Fibroblast of skin of left quadriceps (primary cell): ENCODE results near the gene PTBP3.
"Not testable (repeated sequence)": the region's sequence is repeated elsewhere in the genome, so short reads cannot be mapped to it uniquely, and the experiment has no call there.

ENCODE experiments used
- DNase-seq, 2 experiments: peaks; one replicate each; pipeline ENCODE4 v3.0.0-alpha.2; 2013; ENCODE audit warnings: low read depth in 2 of 2

The PTBP3 gene

DNA sequence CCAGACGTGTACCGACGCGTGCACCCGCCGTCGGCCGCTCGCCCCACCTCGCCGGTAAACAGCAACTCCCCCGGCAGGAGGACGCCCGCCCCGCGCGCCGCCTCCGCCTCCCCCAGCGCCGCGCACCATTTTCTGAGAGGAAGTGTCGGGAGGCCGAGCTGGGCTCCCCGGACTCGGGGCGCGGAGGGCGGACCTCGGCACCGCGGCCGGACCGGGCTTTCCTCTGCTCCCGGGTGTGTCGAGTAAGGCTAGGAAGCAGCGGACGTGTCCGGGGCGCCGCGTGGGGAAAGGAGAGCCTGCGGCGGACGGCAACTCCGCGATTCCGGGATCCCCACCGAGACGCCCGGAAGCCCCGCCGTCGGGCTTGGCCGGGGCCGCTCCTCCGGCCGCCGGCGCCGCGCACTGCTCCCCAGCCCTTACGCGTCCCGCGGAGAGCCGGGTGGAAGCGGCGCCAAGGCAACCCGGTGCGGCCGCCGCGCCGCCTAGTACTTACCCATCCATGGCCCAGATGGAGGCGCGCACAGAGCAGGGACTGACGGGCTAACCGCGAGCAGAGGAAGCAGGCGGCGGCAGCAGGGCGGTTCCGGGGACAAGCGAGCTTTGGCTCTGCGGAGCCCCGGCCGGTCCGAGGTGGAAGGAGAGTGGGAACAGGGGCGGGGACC, at the start of gene PTBP3:
TSS of gene PTBP3 (minus strand) at position 643 of the 662 bp plus-strand sequence. CDS start 35,754 bp downstream, outside the sequence.
- peak in 1 of 2 experiments; percentile 31 for DNase-seq

DNA sequence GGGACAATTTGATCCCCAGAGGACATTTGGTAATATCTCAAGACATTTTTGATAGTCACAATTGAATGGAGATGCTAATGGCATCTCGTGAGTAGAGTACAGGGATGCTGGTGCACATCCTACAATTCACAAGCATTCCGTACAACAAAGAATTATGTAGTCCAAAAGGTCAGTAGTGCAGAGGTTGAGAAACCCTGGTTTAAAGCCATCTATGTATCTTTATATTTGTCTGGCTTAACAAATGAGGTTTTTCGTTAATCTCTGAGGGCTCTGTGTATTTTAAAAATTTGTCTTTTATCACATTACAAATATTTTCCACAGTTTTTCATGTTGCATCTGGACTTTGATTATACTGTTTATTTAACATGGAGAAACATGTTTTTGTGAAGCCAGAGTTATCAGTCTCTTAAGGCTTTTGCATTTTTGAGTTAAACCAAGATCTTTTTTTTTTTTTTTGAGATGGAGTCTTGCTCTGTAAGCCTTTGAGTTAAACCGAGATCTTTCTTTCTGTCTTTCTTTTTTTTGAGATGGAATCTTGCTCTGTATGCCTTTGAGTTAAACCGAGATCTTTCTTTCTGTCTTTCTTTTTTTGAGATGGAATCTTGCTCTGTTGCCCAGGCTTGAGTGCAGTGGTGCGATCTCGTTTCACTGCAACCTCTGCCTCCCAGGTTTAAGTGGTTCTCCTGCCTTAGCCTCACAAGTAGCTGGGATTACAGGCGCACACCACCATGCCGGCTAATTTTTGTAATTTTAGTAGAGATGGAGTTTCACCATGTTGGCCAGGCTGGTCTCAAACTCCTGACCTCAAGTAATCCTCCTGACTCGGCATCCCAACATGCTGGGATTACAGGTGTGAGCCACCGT, 49.3 kb upstream of the PTBP3 start:
- DNase-seq, result no peak

- no peak for DNase-seq
Measured at GRCh38 chr9:112382066-112382465, 48.6 kb upstream of the PTBP3 start.

DNA sequence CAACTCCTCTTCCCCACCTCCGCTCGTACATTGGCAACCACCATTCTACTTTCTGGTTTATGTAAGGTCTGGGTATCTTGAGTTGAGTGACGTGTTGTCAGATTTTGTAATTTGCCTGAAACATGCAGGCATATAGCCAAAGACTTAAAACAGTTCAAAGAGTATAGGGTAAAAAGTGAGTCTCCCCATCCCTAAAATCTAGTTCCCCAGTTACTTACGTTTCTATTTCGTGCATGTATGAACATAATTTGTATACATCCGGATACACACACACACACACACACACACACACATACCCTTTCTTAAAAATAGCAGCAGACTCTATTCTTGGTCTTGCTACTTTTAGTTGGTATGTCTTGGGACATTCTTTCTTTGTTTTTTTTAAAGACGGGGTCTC, 47.4 kb upstream of the PTBP3 start:
- DNase-seq, result no peak

GRCh38 chr9:112380102-112380824, 46.8 kb upstream of the PTBP3 start, which contains the start of gene HSDL2:
Gene HSDL2 (plus strand): TSS chr9:112380108. CDS start chr9:112380164, 56 bp downstream.
- DNase-seq, result no peak

DNA sequence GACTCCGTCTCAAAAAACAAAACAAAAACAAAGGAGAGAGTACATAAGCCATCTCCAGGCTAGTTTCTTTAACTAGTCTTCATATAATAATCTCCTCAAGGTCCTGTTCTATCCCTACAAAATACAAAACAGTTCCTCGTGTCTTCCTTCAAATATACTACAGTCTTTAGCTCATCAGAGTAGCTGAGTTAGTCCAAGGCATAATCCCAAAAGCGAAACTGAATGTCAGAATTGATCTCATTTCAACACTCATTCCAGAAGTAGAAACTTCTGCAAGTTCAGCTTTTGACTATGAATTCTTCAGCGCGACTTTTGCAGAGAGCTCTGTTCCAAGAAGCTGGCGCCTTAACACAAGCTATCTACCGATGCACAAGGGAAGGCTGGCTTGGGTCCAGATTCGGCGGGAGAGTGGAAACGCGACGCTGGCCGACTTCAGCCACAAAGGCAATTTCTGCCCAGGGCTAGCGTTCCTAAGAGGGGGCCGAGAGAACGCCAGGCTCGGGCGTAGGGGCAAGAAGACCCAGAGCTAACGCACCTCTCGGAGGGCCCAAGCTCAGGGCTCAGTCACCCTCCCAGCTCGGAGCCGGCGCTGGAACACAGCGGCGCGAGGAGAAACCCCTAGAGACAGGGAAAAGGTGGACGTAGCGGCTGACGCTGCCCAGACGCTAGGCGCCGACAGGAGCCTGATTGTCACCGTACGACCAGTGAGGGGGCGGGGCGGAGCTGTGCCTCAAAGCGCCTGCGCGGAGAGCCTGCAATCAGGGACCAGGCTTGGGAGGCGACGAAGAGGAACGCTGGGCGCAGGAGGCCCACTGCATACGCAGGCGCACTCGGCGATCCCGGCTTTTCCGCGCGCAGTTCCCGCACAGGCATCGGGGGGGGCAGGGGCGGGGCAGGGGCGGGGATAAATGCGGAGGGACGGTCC, 46.0 kb upstream of the PTBP3 start:
- DNase-seq, result peak; percentile 94 to 95

DNA sequence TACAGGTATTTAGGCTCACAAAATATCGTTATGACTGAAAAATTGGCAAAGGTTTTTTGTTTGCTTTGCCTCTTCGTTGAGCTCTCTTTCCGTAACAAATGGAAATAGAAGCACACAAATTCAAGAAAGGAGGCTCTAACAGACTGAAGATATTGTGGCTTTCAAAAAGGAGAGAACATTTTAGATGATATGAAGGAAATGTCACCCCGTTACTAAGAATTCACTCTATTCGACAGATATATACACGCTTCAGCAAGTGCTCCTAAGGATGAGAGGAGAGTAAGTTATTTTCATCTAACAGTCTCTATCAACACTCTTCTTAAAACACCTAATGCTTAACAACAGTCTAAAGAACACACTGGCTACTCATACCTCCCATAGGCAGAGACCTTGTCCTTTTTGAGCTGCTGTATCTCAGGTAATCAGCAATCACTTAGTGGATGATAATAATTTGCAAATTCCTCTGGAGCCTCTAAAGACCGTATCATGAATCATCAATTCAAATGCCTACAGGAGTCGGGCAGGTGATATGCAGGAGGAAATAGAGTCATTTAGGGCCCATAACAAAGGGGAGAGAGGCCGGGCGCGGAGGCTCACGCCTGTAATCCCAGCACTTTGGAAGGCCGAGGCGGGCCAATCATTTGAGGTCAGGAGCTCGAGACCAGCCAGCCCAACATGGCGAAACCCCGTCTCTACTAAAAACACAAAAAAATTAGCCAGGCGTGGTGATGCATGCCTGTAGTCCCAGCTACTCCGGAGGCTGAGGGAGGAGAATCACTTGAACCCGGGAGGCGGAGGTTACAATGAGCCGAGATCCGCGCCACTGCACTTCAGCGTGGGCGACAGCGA, 45.1 kb upstream of the PTBP3 start:
- DNase-seq, result no peak

- no peak for DNase-seq
Measured at GRCh38 chr9:112377684-112378327, 44.4 kb upstream of the PTBP3 start.

GRCh38 chr9:112377087-112377486, 43.7 kb upstream of the PTBP3 start:
- no peak for DNase-seq

GRCh38 chr9:112375361-112375760, 41.9 kb upstream of the PTBP3 start:
- no peak for DNase-seq

GRCh38 chr9:112374232-112374631, 40.8 kb upstream of the PTBP3 start:
- DNase-seq, result not testable (repeated sequence)

DNA sequence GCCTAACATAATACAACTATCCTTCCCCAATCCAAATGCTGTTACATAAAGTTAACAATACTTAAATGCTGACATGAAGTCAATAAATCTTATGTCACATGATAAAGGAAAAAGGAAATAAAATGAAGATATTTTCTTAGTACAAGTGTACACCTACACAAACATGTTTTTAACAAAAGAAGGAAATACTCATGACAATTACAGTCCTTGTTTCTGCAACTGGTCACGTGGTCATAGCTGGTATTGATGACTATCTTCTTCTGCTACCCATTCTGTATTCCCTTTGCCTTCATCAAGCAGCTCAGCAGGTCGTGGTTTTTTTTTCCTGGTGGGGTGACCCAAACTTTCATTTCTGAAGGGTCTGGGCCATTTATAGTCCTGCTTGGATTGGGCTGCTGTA, 40.2 kb upstream of the PTBP3 start:
- not testable (repeated sequence) for DNase-seq

- DNase-seq, result no peak
Measured at GRCh38 chr9:112371060-112371459, 37.6 kb upstream of the PTBP3 start.

- no peak for DNase-seq
Measured at GRCh38 chr9:112369817-112370216, 36.4 kb upstream of the PTBP3 start.

- DNase-seq, result no peak
Measured at GRCh38 chr9:112367465-112367864, 34.0 kb upstream of the PTBP3 start.

DNA sequence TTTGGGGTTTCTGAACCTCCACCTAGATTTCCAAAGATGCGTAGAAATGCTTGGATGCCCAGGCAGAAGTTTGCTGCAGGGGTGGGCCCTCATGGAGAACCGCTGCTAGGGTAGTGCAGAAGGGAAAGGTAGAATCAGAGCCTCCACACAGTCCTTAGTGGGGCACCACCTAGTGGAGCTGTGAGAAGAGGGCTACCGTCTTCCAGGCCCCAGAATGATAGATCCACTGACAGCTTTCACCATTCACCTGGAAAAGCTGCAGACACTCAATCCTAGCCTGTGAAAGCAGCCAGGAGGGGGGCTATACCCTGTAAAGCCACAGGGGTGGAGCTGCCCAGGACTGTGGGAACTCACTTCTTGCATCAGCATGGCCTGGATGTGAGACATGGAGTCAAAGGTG, 33.2 kb upstream of the PTBP3 start:
- DNase-seq, result no peak

- DNase-seq, result not testable (repeated sequence)
Measured at GRCh38 chr9:112365257-112365656, 31.8 kb upstream of the PTBP3 start.

GRCh38 chr9:112364761-112365160, 31.3 kb upstream of the PTBP3 start:
- DNase-seq, result no peak

GRCh38 chr9:112361601-112362000, 28.2 kb upstream of the PTBP3 start:
- no peak for DNase-seq
